HepG2 (cell line): ENCODE data around the gene SPRR3. TPM values are rescaled to one million over a fixed set of nuclear protein-coding genes. Genes with fewer than 3 reads are reported as not detected.

Experiments
- ATAC-seq: fragments of 200-7000 bp; cut with Tn5 transposase; 3 replicates; pipeline ENCODE4 v1.9.1; 2020; ENCODE audit warnings: mild to moderate bottlenecking, moderate library complexity
- BruUV-seq: library from RNA; stranded (reverse); fragments of 400-500 nt; replicated peaks from 2 replicates; lab custom pipeline; 2021; lab: Mats Ljungman, UMichigan
- CTCF ChIA-PET: fragments of 300-600 bp; formaldehyde crosslinking; extraction: SDS; loops from one replicate; lab custom pipeline; 2021; ENCODE audit warnings: low total read pairs, inconsistent platforms, low intra/inter-chr PET ratio; lab: Yijun Ruan, JAX
- POLR2A ChIA-PET: fragments of 350-600 bp; sonication (Branson Sonifier 250); formaldehyde crosslinking; loops from one replicate; lab custom pipeline; 2020; ENCODE audit warnings: antibody characterized with exemption, inconsistent platforms; lab: Yijun Ruan, JAX
- DNase-seq: peaks from one replicate; pipeline ENCODE4 v3.0.0-alpha.2; 2015; ENCODE audit warnings: low spot score
- FAIRE-seq: peaks from 3 replicates; lab custom pipeline; 2011; peaks lifted over from hg19 to GRCh38; lab: Jason Lieb, UNC
- H2AFZ ChIP-seq: one replicate; pipeline ENCODE4 v1.6.1; 2011; ENCODE audit warnings: low read length, inconsistent platforms
- H3K27ac ChIP-seq: fragments of 300-600 bp; 3 replicates; pipeline ENCODE4 v1.8.0; 2011; ENCODE audit warnings: mixed run types, mild to moderate bottlenecking, mixed read lengths, low read length, inconsistent platforms; ENCODE audit not compliant: insufficient read depth; ENCODE audit errors: extremely low read length
- H3K27me3 ChIP-seq, 2 experiments: fragments of 200-600 bp in 1 of 2; 2 replicates in 1 of 2; 3 replicates in 1 of 2; pipeline versions ENCODE4 v1.6.0 to v1.8.0; 2011; ENCODE audit warnings: low read length in 2 of 2, mild to moderate bottlenecking in 2 of 2, moderate library complexity in 2 of 2, inconsistent platforms in 1 of 2; ENCODE audit not compliant: insufficient read depth in 2 of 2, control insufficient read depth in 1 of 2
- H3K36me3 ChIP-seq, 2 experiments: fragments of 200-600 bp in 1 of 2; replicated peaks in 1 of 2; 2 replicates in 1 of 2; 3 replicates in 1 of 2; pipeline versions ENCODE4 v1.5.1 to v1.8.0; 2011; ENCODE audit warnings: low read length in 2 of 2, inconsistent platforms in 1 of 2; ENCODE audit not compliant: insufficient read depth in 2 of 2, control insufficient read depth in 1 of 2
- H3K4me1 ChIP-seq: 2 replicates; pipeline ENCODE4 v1.5.1; 2012; ENCODE audit warnings: low read length, inconsistent platforms; ENCODE audit not compliant: insufficient read depth
- H3K4me2 ChIP-seq: 2 replicates; pipeline ENCODE4 v1.6.0; 2011; ENCODE audit warnings: low read depth, low read length, inconsistent platforms
- H3K4me3 ChIP-seq, 3 experiments: fragments of 200-600 bp in 1 of 3; sonication (generic), shearing (Covaris generic) in 1 of 3; replicated peaks in 1 of 3; 2 replicates each; pipeline ENCODE4 v1.5.1; 2011 to 2016; ENCODE audit warnings: low read length in 3 of 3, inconsistent platforms in 2 of 3, low read depth in 2 of 3, mild to moderate bottlenecking in 2 of 3, control low read depth in 1 of 3, mixed read lengths in 1 of 3; ENCODE audit not compliant: insufficient read depth in 1 of 3
- H3K79me2 ChIP-seq: one replicate; pipeline ENCODE4 v1.6.1; 2011; ENCODE audit warnings: low read length, inconsistent platforms; ENCODE audit not compliant: insufficient read depth
- H3K9ac ChIP-seq: 2 replicates; pipeline ENCODE4 v1.6.0; 2011; ENCODE audit warnings: mild to moderate bottlenecking, low read depth, low read length, inconsistent platforms; ENCODE audit not compliant: insufficient read depth
- H3K9me3 ChIP-seq: 2 replicates; pipeline ENCODE4 v1.5.1; 2012; ENCODE audit warnings: mild to moderate bottlenecking, low read length
- H4K20me1 ChIP-seq: 2 replicates; pipeline ENCODE4 v1.6.0; 2011; ENCODE audit warnings: inconsistent platforms, mild to moderate bottlenecking, low read length, moderate library complexity; ENCODE audit not compliant: insufficient read depth
- ATF1 ChIP-seq: IDR thresholded peaks from 2 replicates; pipeline ENCODE4 v1.6.1; 2016; ENCODE audit warnings: mild to moderate bottlenecking, control low read depth
- CEBPG ChIP-seq: IDR thresholded peaks from 2 replicates; pipeline ENCODE4 v1.6.1; 2016
- DMAP1 ChIP-seq: IDR thresholded peaks from 2 replicates; pipeline ENCODE4 v1.6.1; 2016
- FOXM1 ChIP-seq: sonication (generic); formaldehyde crosslinking; IDR thresholded peaks from 2 replicates; pipeline ENCODE4 v1.5.0; 2020; ENCODE audit warnings: missing genetic modification reagents
- GTF3A ChIP-seq: sonication (generic); formaldehyde crosslinking; conservative IDR thresholded peaks from 2 replicates; pipeline ENCODE4 v1.4.0; 2020; ENCODE audit warnings: mild to moderate bottlenecking, missing genetic modification reagents
- ISX ChIP-seq: sonication (generic); formaldehyde crosslinking; conservative IDR thresholded peaks from 2 replicates; pipeline ENCODE4 v1.5.0; 2020; ENCODE audit warnings: missing genetic modification reagents
- MAFK ChIP-seq, 2 experiments: IDR thresholded peaks in 1 of 2; conservative IDR thresholded peaks in 1 of 2; 2 replicates each; pipeline ENCODE4 v1.6.1; 2011; ENCODE audit warnings: improper control_type of control experiment in 2 of 2, low read length in 2 of 2
- MED13 ChIP-seq: sonication (generic); formaldehyde crosslinking; IDR thresholded peaks from 2 replicates; pipeline ENCODE4 v1.5.0; 2020; ENCODE audit warnings: missing genetic modification reagents
- MIER2 ChIP-seq: IDR thresholded peaks from 2 replicates; pipeline ENCODE4 v1.6.1; 2016; ENCODE audit warnings: missing biosample characterization, missing genetic modification reagents
- TGIF2 ChIP-seq: IDR thresholded peaks from 2 replicates; pipeline ENCODE4 v1.6.1; 2016; ENCODE audit warnings: control low read depth, missing compliant biosample characterization
- ZBTB43 ChIP-seq: sonication (generic); formaldehyde crosslinking; conservative IDR thresholded peaks from 2 replicates; pipeline ENCODE4 v1.4.0; 2020; ENCODE audit warnings: missing genetic modification reagents
- ZFP90 ChIP-seq: sonication (generic); formaldehyde crosslinking; IDR thresholded peaks from 2 replicates; pipeline ENCODE4 v1.8.0; 2022; ENCODE audit warnings: missing genetic modification reagents, mild to moderate bottlenecking, inconsistent platforms, borderline replicate concordance
- ZNF205 ChIP-seq: IDR thresholded peaks from 2 replicates; pipeline ENCODE4 v1.6.1; 2018; ENCODE audit warnings: missing biosample characterization, missing genetic modification reagents
- ZNF251 ChIP-seq: sonication (generic); formaldehyde crosslinking; IDR thresholded peaks from 2 replicates; pipeline ENCODE4 v1.9.0; 2021; ENCODE audit warnings: mild to moderate bottlenecking, missing genetic modification reagents
- ZNF451 ChIP-seq: sonication (generic); formaldehyde crosslinking; IDR thresholded peaks from 2 replicates; pipeline ENCODE4 v1.5.0; 2020; ENCODE audit warnings: mild to moderate bottlenecking, missing genetic modification reagents
- ZNF652 ChIP-seq: IDR thresholded peaks from 2 replicates; pipeline ENCODE4 v1.6.1; 2016; ENCODE audit warnings: low read depth, borderline replicate concordance
- ZNF691 ChIP-seq: sonication (generic); formaldehyde crosslinking; IDR thresholded peaks from 2 replicates; pipeline ENCODE4 v1.4.0; 2020; ENCODE audit warnings: missing genetic modification reagents, low read depth, mild to moderate bottlenecking, borderline replicate concordance
- WGBS: methylation state at CpG from one replicate; pipeline ENCODE4 v1.1.6; 2017; ENCODE audit warnings: low lambda C conversion rate; 5-methylcytosine and 5-hydroxymethylcytosine counted together
- in situ Hi-C: cut with HindIII; loops from 2 replicates; pipeline ENCODE4 v1.10.0; 2017; ENCODE audit warnings: low pct_unique_long_range_greater_than_20kb; ENCODE audit not compliant: extremely low pct_ligation_motif_present
- intact Hi-C: fragments of 100-400 bp; cut with micrococcal nuclease; formaldehyde crosslinking; loops from one replicate; pipeline ENCODE4 v1.10.0; 2022; ENCODE audit not compliant: unreplicated experiment
- polyA plus RNA-seq, 8 experiments: library from polyadenylated mRNA; depleted of rRNA in 3 of 8; stranded (reverse) in 7 of 8; unstranded in 1 of 8; fragments of >200 nt; fragmentation: Illumina TruSeq in 4 of 8; extraction: Trizol in 4 of 8; gene quantifications; 2 replicates each; pipeline versions ENCODE4 v1.2.1 to v1.2.3, GENCODE V29; 2011 to 2016; ENCODE audit warnings: low read depth in 4 of 8, missing spikeins in 1 of 8, mixed read lengths in 1 of 8; ENCODE audit not compliant: insufficient read depth in 1 of 8
- total RNA-seq, 5 experiments: library from RNA; depleted of rRNA; stranded (reverse); fragments of >200 nt; fragmentation: Illumina TruSeq; extraction: Trizol; gene quantifications; 2 replicates each; pipeline ENCODE4 v1.2.3, GENCODE V29; 2016; ENCODE audit warnings: low read depth in 1 of 5
- TF ChIP-seq, protein P1 (sequence below): sonication (generic); formaldehyde crosslinking; IDR thresholded peaks from 2 replicates; pipeline ENCODE4 v1.5.0; 2020; ENCODE audit warnings: mild to moderate bottlenecking, missing genetic modification reagents

The SPRR3 gene
- total and polyA plus RNA-seq, 2 of the 13 experiments (the other 11 are each of a cell fraction or from before 2014, with no cell fraction given) = not detected

DNA sequence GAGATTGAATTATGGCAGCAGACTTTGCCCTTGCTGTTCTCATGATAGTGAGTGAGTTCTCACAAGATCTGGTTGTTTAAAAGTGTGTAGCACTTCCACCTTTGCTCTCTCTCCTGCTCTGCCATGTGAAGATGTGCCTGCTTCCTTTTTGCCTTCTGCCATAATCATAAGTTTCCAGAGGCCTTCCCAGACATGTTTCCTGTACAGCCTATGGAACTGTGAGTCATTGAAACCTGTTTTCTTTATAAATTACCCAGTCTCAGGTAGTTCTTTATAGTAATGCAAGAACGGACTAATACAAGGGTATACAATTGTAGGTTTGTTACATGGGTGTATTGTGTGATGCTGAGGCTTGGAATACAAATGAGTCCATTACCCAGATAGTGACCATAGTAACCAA is 33.7 kb downstream of the SPRR3 start (continued):
- TF ChIP-seq ZNF251 (CRISPR knock-in tag) = no peak
- no peak for TF ChIP-seq GTF3A (CRISPR knock-in tag)
- no peak for TF ChIP-seq ZFP90 (CRISPR knock-in tag)
- no peak for TF ChIP-seq MIER2 (CRISPR knock-in tag)

DNA sequence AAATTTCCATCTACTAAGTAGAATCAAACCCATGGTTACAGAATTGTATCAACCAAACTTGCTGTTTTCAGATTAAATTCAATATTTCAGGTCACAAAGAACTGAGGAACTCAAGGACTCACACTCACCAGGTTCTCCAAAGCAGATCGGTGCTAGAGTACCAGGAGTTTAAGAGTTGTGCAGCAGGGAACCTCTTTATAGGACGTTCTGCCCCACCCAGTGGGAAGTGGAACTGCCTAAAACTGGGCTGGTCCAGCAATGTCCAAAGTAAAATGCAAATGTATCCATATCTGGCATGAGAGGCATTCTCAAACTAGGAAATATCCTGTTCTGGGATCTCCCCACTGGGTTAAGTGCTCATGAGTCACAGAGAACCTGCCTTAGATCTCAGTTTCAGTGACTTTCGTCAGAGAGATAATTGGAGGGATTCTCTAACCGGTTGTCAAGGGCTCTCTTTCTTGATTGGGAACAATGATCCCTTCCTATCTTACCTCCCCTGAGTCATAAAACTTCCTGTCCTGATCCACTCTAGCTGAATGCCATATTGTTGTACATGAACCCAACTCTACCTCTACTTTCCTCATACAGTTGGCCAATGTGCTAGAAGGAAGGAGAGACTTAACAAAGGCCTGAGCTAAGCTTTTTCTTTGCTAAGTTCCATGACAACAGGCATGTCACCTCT is 39.5 kb downstream of the SPRR3 start, which contains the start of gene SPRR2D:
TSS of gene SPRR2D (minus strand) at position 171 of the 682 bp plus-strand sequence. CDS start 774 bp downstream, outside the sequence.
- Histone ChIP-seq H3K79me2 (no peaks in the 10 kb centered on the region), H2AFZ (no peak within 1 kb of the TSS), H3K4me2 (no peak within 1 kb of the TSS), H4K20me1 (no peaks in the 10 kb centered on the region), H3K9ac (no peak within 1 kb of the TSS), H3K27me3 (no peaks in the 10 kb centered on the region), H3K27ac (no peak within 1 kb of the TSS), H3K36me3 (no peaks in the 10 kb centered on the region), H3K4me3 (no peak within 1 kb of the TSS), H3K9me3 (no peaks in the 10 kb centered on the region), H3K4me1 (no peaks in the 10 kb centered on the region)
- DNase-seq (no peak), FAIRE-seq (no peak), ATAC-seq (no peak)
- 0% methylated on average over 4 of the region's 4 CpGs for WGBS
- CTCF ChIA-PET = no interaction called here
- intact Hi-C loops = no loop called here
- POLR2A ChIA-PET = no interaction called here
- in situ Hi-C loops = no loop called here
- BruUV-seq = no TSS peak
- TF ChIP-seq ZNF652 (CRISPR knock-in tag) = no peak
- no peak for TF ChIP-seq ZBTB43 (CRISPR knock-in tag)
- TF ChIP-seq ATF1 = no peak
- no peak for TF ChIP-seq MAFK (conservative IDR thresholded peaks at IDR 0.05 in 1 of 2, IDR thresholded peaks at IDR 0.05 in 1 of 2; ENCODE audit: low read length in 2 of 2)
- no peak for TF ChIP-seq ISX
- TF ChIP-seq CEBPG (CRISPR knock-in tag) = no peak
- TF ChIP-seq ZNF691 = no peak
- no peak for TF ChIP-seq ZNF205 (CRISPR knock-in tag)
- TF ChIP-seq DMAP1 (CRISPR knock-in tag) = no peak
- TF ChIP-seq FOXM1 = no peak
- TF ChIP-seq MED13 (CRISPR knock-in tag) = no peak
- no peak for TF ChIP-seq TGIF2 (CRISPR knock-in tag)
- TF ChIP-seq, protein P1, sequence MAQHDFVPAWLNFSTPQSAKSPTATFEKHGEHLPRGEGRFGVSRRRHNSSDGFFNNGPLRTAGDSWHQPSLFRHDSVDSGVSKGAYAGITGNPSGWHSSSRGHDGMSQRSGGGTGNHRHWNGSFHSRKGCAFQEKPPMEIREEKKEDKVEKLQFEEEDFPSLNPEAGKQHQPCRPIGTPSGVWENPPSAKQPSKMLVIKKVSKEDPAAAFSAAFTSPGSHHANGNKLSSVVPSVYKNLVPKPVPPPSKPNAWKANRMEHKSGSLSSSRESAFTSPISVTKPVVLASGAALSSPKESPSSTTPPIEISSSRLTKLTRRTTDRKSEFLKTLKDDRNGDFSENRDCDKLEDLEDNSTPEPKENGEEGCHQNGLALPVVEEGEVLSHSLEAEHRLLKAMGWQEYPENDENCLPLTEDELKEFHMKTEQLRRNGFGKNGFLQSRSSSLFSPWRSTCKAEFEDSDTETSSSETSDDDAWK (CRISPR knock-in tag) = no peak
- TF ChIP-seq ZNF451 (CRISPR knock-in tag) = no peak
